Kidney (tissue), 14 donors: ENCODE measurements around the gene COX7A1. TPM values are rescaled to one million over a fixed set of nuclear protein-coding genes. Genes with fewer than 3 reads are reported as not detected.
A peak's percentile ranks its signal among the peaks of the same experiment; 100 is the strongest.

Experiments used
- DNase-seq, 5 donors: peaks; one replicate each; pipeline ENCODE4 v3.0.0-alpha.2; 2013 to 2020
- FAIRE-seq: peaks from 2 replicates; lab custom pipeline; 2012; peaks lifted over from hg19 to GRCh38; lab: Jason Lieb, UNC
- H3K27ac ChIP-seq, 2 donors: one replicate each; pipeline ENCODE4 v1.7.0; 2013; ENCODE audit warnings: low read depth in 2 of 2, low read length in 2 of 2, inconsistent platforms in 1 of 2
- H3K27me3 ChIP-seq: one replicate; pipeline ENCODE4 v1.7.1; 2013; ENCODE audit warnings: low read length, inconsistent platforms; ENCODE audit not compliant: control insufficient read depth, insufficient read depth
- H3K36me3 ChIP-seq, 3 donors: one replicate each; pipeline versions ENCODE4 v1.7.0 to v1.7.1; 2013; ENCODE audit warnings: low read length in 3 of 3, control low read depth in 1 of 3, inconsistent platforms in 1 of 3; ENCODE audit not compliant: insufficient read depth in 3 of 3, control insufficient read depth in 2 of 3
- H3K4me1 ChIP-seq, 3 donors: one replicate each; pipeline versions ENCODE4 v1.7.0 to v1.7.1; 2013; ENCODE audit warnings: low read length in 3 of 3, inconsistent platforms in 1 of 3, low read depth in 1 of 3; ENCODE audit not compliant: control insufficient read depth in 2 of 3, insufficient read depth in 2 of 3
- H3K4me3 ChIP-seq, 3 donors: one replicate each; pipeline versions ENCODE4 v1.7.0 to v1.8.1; 2013; ENCODE audit warnings: low read length in 3 of 3, control low read depth in 1 of 3, inconsistent platforms in 1 of 3
- H3K9ac ChIP-seq, 3 donors: one replicate each; pipeline versions ENCODE4 v1.7.0 to v1.7.1; 2013; ENCODE audit warnings: low read length in 3 of 3, control low read depth in 1 of 3, inconsistent platforms in 1 of 3
- H3K9me3 ChIP-seq, 3 donors: one replicate each; pipeline versions ENCODE4 v1.7.0 to v1.7.1; 2013; ENCODE audit warnings: low read length in 3 of 3, control low read depth in 1 of 3, inconsistent platforms in 1 of 3; ENCODE audit not compliant: control insufficient read depth in 2 of 3, insufficient read depth in 1 of 3
- CTCF ChIP-seq: IDR thresholded peaks from 3 replicates; pipeline ENCODE4 v1.5.1; 2012; ENCODE audit warnings: mild to moderate bottlenecking, moderate library complexity, borderline replicate concordance; ENCODE audit not compliant: insufficient read depth; ENCODE audit errors: extremely low read depth
- intact Hi-C: fragments of 100-400 bp; cut with DNase I; formaldehyde crosslinking; loops from one replicate; pipeline ENCODE4 v1.11.1; 2022
- polyA plus RNA-seq: library from polyadenylated mRNA; stranded (reverse); fragments of 350-450 nt; fragmentation: Illumina TruSeq; extraction: RNeasy Lipid Tissue Mini Kit (QIAGEN cat#74804); gene quantifications from one replicate; pipeline ENCODE4 v1.2.3, GENCODE V29; 2014; ENCODE audit warnings: low read depth, low replicate concordance; ENCODE audit not compliant: insufficient read depth
- total RNA-seq: library from RNA; stranded (reverse); fragmentation: NEBNext Ultra II Directional; extraction: Animal tissue kit (Norgen Biotek cat#: 25700); gene quantifications from one replicate; pipeline ENCODE4 v1.2.1, GENCODE V29; 2021
- donor health status: control.
- donor health status: control.
- donor health status: control.
- donor health status: control.
- donor health status: control.
- donor health status: DM: yes; HTN: yes; CAD: no.
- donor health status: Normal renal cell carcinoma (clear cell type).

The COX7A1 gene
- total and polyA plus RNA-seq, 2 donors from 2014 or later, result 56.2 to 199 TPM

- Histone ChIP-seq H3K9me3 (no peaks in the 10 kb centered on the region), H3K27ac (peak overlapping the region; percentile 99 to 100), H3K36me3 (peaks cover 15 to 26% (median 22%) of the 10 kb centered on the region in 3 donors), H3K4me1 (peaks cover 0 to 8% (median 7%) of the 10 kb centered on the region in 3 donors), H3K4me3 (peak overlapping the region; percentile 81 to 100 (median 90)), H3K9ac (no peak overlapping the region), H3K27me3 (no peaks in the 10 kb centered on the region)
- no peak for FAIRE-seq
- peak; percentile 86 to 95 (median 93) for DNase-seq
- intact Hi-C loops, result no loop called here
- no peak for TF ChIP-seq CTCF
These were observed 11.0 kb downstream of the COX7A1 start for GRCh38 chr19:36141039-36141927.

- DNase-seq (peak; percentile 59 to 87 (median 86)), FAIRE-seq (no peak)
- H3K27ac ChIP-seq, result peak overlapping the region; percentile 99 to 100
- peak overlapping the region; percentile 69 to 100 (median 87) for H3K9ac ChIP-seq
- H3K36me3 ChIP-seq, result peaks cover 10 to 18% (median 13%) of the 10 kb centered on the region in 3 donors
- no peak for TF ChIP-seq CTCF
- H3K4me1 ChIP-seq, result peaks cover 0 to 8% (median 7%) of the 10 kb centered on the region in 3 donors
- intact Hi-C loops, result no loop called here
- no peaks in the 10 kb centered on the region for H3K27me3 ChIP-seq
- no peaks in the 10 kb centered on the region for H3K9me3 ChIP-seq
- H3K4me3 ChIP-seq, result peak overlapping the region; percentile 81 to 100 (median 90)
These were observed 11.8 kb downstream of the COX7A1 start for GRCh38 chr19:36140304-36141038.

- Histone ChIP-seq H3K27me3 (no peaks in the 10 kb centered on the region), H3K4me3 (peak within 1 kb of the TSS; percentile 81 to 100 (median 90)), H3K4me1 (peaks cover 0 to 8% (median 7%) of the 10 kb centered on the region in 3 donors), H3K27ac (peak within 1 kb of the TSS; percentile 99 to 100), H3K9ac (peak within 1 kb of the TSS; percentile 69 to 100 (median 87)), H3K9me3 (no peaks in the 10 kb centered on the region), H3K36me3 (peaks cover 7 to 14% (median 12%) of the 10 kb centered on the region in 3 donors)
- intact Hi-C loops, result no loop called here
- peak; percentile 98 to 99 (median 99) for DNase-seq
- FAIRE-seq, result no peak
- peak; percentile 10 for TF ChIP-seq CTCF
These were observed 12.6 kb downstream of the COX7A1 start, which contains the start of gene CAPNS1 for GRCh38 chr19:36139473-36140303. Gene CAPNS1 (plus strand): TSS chr19:36140066. CDS start chr19:36141012, 946 bp downstream.
